GM18526 (cell line): Measurements from ENCODE around the gene ZNF511.

Experiments
- POLR2A ChIP-seq: IDR thresholded peaks from 3 replicates; pipeline ENCODE4 v1.6.1; 2011; ENCODE audit not compliant: insufficient read length; ENCODE audit errors: extremely low read depth

ZNF511 gene

DNA sequence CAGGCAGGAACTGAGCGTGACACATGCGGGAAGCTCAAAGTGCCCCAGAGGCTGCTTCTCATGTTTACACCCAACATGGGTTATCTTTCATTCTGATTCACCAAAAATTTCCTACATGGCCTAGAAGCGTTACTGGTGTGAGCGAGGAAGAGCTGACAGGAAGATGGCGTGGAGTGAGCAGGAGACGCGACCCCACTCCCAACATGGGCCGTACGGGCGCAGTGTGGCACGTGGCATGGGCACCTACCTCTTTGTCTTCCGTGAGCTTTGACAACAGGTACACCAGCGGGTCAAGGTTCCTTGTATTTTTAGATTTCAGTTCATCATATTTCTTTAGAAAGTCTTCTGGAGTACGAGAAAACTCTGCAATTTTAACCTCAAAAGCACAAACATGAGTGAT, 9.0 kb upstream of the ZNF511 start:
- no peak for TF ChIP-seq POLR2A

DNA sequence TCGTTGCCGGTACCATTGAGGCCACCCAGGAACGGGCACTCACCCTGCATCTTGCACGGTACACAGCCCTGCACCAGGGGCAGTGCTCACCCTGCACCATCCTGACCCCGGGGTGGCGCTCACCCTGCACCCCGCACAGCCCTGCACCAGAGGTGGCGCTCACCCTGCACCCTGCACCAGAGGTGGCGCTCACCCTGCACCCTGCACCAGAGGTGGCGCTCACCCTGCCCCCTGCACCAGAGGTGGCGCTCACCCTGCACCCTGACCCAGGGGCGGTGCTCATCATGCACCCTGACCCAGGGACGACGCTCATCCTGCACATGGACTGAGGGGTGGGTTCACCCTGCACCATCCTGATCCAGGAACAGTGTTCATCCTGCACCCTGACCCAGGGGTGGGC, 6.5 kb upstream of the ZNF511 start:
- no peak for TF ChIP-seq POLR2A

DNA sequence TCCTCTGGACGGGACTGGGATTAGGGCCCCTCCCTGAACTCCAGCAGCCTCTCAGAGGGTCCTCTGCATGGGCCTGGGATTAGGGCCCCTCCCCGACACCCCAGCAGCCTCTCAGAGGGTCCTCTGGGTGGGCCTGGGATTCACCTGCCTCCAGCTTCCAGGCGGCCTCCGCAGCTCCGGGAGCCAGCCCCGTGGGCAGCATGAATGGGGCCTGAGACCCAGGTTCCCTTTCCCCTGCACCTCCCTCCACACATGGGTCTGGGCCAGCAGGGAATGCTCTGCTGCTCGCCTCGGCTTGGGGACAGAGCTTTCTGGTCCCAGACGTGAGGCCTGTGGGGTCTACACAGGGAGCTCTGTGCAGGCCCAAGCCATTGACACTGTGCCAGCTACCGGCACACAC, 5.5 kb upstream of the ZNF511 start:
- TF ChIP-seq POLR2A = no peak

DNA sequence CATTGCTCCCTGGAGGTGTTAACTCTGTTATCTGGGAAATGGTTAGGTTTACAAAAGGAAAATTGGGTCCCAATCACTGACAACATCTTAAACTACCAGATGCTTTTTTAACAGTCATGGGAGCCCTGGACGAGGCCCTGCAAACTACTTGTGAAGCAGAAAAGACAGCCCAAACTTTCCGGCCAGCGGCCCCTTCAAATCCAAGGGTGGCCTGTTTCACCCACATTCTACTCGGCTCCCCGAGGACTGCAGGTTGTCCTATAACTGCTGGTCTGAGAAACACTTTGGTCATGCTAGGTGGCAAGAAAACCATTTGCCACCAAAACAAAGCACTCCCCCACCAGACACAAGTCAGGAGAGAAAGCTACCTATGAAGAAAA, 2.6 kb upstream of the ZNF511 start:
- no peak for TF ChIP-seq POLR2A

DNA sequence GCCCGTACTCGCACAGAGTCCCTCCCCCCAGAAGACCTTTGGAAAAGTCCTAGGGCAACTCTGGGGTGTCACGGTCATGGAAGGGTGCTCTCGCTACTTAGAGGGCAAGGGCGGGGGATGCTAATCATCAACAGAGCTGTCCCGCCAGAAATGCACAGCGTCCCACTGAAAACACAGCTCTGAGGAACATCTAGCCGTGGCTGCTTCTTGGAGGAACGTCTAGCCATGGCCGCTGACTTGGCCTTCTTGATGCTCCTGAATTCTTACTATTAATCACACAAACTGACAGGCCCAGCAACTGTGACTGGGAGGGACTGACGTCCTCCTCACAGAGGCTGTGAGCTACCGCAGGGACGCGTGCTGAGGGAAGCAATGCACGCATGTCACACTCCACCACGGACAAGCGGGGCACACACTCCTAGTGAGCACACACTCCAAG, 1.8 kb upstream of the ZNF511 start:
- TF ChIP-seq POLR2A = no peak

DNA sequence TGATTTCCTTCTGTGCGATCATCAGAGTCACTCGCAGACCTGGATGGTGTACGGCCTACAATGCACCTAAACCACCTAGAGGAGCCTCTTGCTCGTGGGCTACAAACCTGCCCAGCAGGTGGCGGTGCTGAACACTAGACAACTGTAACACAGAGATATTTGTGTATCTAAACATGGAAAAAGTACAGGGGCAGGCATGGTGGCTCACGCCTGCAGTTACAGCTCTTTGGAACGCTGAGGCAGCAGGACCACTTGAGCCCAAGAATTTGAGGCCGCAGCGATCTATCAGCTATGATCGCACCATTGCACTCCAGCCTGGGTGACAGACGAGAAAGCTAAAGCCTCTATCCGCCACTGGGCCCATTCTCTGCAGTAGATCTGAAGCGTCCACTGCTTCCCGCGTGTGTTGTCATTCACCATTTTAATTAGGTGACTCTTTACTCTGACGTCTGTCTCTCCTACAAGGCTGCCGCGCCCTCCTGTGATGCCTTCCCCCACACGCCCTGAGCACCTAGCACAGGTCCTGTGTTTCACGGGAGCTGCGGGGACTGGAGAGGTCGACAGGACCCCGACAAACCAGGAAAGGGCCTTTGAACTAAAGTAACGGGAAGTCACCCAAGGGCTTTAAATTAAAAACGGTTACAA, 816 bp upstream of the ZNF511 start:
- no peak for TF ChIP-seq POLR2A

DNA sequence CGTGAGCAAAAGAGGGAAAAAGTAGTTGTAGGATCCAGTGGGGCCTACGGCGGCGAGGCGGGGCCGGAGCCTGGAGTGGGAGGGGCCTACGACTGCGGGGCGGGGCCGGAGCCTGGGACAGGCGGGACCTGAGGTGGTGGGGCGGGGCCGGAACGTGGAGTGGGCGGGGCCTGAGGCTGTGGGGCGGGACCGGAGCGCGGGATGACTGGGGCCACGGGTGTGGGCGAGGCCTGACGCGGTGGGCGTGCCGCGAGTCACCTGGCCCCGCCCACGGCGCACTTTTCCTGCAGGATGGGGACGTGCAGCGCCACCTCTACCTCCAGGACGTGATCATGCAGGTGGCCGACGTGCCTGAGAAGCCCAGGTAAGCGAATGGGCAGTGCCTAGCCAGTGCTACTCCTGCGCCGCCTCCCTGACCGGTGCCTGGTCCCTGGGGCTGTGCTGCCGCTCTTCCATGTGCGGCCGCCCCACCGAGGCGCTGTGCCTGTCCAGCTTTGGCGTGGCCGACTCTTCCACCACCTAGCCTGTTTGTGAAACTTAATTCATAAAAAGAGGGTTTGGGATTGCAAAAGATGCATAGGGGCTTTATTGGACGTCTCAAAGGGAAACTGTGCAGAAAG, 496 bp downstream of the ZNF511 start:
- TF ChIP-seq POLR2A = no peak

DNA sequence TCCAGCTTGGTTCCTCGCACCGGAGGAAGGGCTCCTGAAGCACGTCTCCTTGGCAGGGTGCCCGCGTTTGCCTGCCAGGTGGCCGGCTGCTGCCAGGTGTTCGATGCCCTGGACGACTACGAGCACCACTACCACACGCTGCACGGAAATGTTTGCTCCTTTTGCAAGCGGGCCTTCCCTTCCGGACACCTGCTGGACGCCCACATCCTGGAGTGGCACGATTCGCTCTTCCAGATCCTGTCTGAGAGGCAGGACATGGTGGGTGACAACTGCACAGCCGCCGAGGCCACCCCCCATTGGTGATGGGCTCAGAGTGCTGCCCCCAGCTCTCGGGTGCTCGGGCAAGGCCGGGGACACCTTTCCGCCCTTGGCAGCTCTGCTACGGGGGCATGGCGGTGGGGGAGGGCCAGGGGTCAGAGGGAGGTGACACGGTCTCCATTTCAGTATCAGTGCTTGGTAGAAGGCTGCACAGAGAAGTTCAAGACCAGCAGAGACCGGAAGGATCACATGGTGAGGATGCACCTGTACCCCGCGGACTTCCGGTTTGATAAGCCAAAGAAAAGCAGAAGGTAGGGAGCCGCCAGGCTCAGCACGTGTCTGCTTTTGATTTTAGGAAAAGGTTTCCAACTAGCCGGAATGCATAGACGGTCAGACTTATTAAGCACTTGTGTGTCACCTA, 1.1 kb downstream of the ZNF511 start:
- TF ChIP-seq POLR2A = no peak

DNA sequence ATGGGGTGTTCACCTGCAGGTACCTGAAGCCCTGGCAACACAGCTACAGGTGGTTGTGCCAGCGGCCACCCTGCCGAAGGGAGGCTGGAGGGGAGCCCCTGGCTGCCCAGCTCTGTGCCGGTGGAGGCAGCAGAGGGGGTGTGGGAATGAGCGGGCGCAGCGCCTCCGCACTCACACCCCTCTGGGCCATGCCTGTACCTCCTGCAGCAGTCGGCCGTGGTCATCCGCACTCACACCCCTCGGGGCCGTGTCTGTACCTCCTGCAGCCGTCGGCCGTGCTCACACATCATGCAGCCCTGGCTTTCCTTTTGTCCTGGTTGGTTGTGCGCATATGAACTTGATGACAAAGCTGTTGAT, 1.7 kb downstream of the ZNF511 start:
- no peak for TF ChIP-seq POLR2A

DNA sequence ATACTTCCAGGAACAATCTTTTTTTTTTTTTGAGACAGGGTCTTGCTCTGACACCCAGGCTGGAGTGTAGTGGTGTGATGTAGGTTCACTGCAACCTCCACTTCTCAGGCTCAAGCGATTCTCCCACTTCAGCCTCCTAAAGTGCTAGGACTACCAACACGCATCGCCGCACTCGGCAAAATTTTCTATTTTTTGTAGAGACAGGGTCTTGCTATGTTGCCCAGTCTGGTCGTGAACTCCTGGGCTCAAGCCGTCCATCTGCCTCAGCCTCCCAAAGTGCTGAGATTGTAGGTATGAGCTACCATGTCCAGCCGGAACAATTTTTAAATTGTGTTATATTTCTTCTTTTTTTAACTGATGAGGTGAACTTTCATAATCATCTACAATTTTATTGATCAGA, 2.1 kb downstream of the ZNF511 start:
- no peak for TF ChIP-seq POLR2A

DNA sequence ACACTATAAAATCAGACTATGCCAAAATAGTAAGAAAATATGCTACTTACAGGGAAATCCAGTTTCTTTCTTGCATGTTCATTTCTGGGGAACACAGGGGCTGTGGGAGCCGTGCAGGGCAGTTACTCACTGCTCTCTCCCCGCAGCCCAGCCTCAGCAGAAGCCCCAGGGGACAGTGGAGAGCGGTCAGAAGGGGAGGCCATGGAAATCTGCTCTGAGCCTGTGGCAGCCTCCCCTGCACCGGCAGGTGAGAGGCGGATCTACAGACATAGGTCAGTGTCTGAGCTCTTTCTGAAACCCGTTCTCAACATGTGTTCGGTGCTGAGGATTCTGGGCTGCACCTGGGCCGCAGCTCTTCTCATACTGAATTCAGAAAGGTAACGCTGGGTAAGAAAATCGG, 2.9 kb downstream of the ZNF511 start:
- no peak for TF ChIP-seq POLR2A

DNA sequence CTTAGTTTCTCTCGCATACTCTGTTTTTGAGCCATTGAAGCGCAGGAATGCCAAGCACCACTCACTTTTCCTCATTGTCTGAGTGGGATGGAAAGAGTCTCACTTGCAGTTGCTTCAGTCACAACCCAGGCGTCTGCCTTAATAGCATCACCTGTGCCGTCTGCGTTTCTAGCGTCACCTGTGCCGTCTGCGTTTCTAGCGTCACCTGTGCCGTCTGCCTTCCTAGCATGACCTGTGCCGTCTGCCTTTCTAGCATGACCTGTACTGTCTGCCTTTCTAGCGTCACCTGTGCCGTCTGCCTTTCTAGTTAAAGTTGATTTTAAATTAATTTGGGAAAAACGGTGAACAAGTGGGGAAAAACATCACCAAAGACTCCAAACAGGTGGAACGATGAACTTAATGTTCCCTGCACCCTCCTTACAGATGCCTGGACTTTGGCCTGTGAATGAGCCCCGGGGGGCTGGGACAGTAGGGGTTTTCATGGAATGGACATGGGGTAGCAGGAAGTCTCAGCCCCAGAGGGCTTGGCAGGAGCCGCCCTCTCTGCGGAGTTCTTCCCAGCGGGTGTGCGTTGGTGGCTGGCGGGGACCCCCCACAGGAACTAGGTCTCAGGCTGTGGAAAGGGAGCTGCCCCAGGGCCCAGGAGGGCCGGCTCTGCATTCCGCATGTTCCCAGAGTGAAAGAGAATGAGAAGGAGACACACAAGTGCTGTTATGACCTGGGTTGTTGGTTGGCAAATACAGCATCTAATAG, 3.5 kb downstream of the ZNF511 start:
- TF ChIP-seq POLR2A = no peak

DNA sequence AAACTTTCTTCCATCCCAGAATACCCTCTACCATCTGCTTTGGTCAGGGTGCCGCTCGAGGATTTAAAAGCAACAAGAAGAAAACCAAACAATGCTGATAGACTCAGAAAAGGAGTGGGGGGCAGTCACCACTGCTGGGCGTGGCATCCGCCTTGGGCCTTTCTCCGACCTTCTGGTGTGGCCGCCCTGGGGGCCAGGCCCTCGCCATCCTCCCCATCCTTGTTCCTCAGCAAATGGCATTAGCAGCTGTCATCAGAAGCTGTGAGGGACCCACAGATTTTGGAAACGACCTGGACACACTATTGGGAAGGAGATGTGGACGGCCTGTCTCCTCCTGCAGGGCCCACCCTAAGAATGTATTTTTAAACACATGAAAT, 4.0 kb downstream of the ZNF511 start:
- TF ChIP-seq POLR2A = no peak

DNA sequence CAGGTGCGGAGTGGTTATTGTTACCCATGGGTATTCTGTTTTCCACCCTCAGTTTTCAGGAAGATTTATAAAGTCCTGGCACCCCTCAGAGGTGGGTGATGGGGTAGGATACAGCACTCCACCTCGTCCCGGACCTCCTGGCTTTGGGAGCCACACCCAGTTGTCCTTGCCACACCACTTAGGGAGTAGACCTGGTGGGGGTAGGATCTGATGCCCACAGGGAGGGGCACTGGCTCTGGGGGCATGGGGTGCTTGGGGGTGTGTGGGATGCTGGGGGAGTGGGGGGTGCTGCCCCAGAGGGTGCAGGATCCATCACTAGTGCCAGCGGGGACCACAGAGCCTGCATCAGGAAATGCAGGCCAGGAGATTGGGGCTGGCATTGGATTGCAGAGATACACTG, 4.5 kb downstream of the ZNF511 start:
- no peak for TF ChIP-seq POLR2A

DNA sequence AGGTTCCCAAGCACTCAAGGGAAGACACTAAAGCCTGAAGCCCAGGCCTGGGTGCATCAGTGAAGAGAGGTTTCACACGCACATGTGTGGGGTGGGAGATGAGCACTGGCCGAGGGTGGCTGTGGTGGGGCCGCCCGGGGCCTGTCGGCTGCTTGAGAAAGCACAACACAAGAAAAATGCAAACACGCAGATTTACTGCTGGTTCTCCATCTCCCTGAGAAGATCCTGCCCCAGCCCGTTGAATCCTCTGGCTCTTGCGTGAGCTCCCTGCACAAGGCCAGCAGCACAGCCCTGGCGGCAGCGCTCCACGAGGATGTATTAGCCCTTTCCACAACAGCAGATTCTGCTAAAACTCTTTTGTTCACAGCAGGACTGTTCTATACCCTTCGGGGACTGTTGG, 6.2 kb downstream of the ZNF511 start:
- TF ChIP-seq POLR2A = no peak

DNA sequence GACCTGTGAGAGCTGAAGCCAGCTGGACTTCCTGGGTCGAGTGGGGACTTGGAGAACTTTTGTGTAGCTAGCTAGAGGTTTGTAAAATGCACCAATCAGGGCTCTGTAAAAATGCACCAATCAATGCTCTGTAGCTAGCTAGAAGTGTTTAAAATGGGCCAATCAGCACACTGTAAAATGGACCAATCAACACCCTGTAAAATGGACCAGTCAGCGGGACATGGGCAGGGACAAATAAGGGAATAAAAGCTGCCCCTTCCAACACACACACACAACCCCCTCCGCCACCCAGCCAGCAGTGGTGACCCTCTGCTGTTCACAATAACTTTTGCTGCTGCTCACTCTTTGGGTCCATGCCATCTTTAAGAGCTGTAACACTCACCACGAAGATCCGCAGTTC, 7.1 kb downstream of the ZNF511 start:
- no peak for TF ChIP-seq POLR2A
